Panc1 (cell line): ENCODE results near the gene ATP8B3. TPM values are rescaled to one million over a fixed set of nuclear protein-coding genes. Genes with fewer than 3 reads are reported as not detected.

Source experiments
- ATAC-seq: fragments of 200-7000 bp; cut with Tn5 transposase; 2 replicates; pipeline ENCODE4 v1.9.1; 2020; ENCODE audit warnings: mild to moderate bottlenecking, moderate library complexity
- BruUV-seq: library from RNA; stranded (reverse); fragments of 400-500 nt; replicated peaks from 2 replicates; lab custom pipeline; 2021; lab: Mats Ljungman, UMichigan
- CTCF ChIA-PET: fragments of 300-600 bp; sonication (Branson Sonifier 250); formaldehyde crosslinking; loops from one replicate; lab custom pipeline; 2022; ENCODE audit warnings: antibody characterized with exemption; lab: Charles Lee
- POLR2A ChIA-PET: fragments of 300-600 bp; sonication (Branson Sonifier 250); formaldehyde crosslinking; loops from one replicate; lab custom pipeline; 2022; ENCODE audit warnings: antibody characterized with exemption; lab: Charles Lee
- DNase-seq: peaks from one replicate; pipeline ENCODE4 v3.0.0-alpha.2; 2010; ENCODE audit warnings: low read depth, low spot score
- H3K27ac ChIP-seq: 2 replicates; pipeline ENCODE4 v1.5.1; 2011; ENCODE audit warnings: mild to moderate bottlenecking, low read length, inconsistent platforms
- H3K27me3 ChIP-seq: fragments of 200-500 bp; sonication (Bioruptor generic); 2 replicates; pipeline ENCODE4 v1.6.0; 2014; ENCODE audit warnings: low read length, inconsistent platforms; ENCODE audit not compliant: control insufficient read depth, insufficient read depth
- H3K36me3 ChIP-seq: fragments of 200-500 bp; sonication (Bioruptor generic); 2 replicates; pipeline ENCODE4 v1.5.1; 2014; ENCODE audit warnings: inconsistent platforms, mild to moderate bottlenecking, low read length, moderate library complexity; ENCODE audit not compliant: control insufficient read depth, insufficient read depth
- H3K4me1 ChIP-seq: 2 replicates; pipeline ENCODE4 v1.5.1; 2011; ENCODE audit warnings: inconsistent platforms, mild to moderate bottlenecking, low read length, moderate library complexity; ENCODE audit not compliant: control insufficient read depth, insufficient read depth
- H3K4me3 ChIP-seq, 2 experiments: 2 replicates each; pipeline ENCODE4 v1.5.1; 2011 to 2012; ENCODE audit warnings: low read depth in 2 of 2, low read length in 2 of 2, mild to moderate bottlenecking in 2 of 2, inconsistent platforms in 1 of 2, moderate library complexity in 1 of 2
- H3K9me3 ChIP-seq: fragments of 200-500 bp; sonication (Bioruptor generic); 2 replicates; pipeline ENCODE4 v1.5.1; 2014; ENCODE audit warnings: low read depth, mild to moderate bottlenecking, inconsistent platforms, low read length, moderate library complexity; ENCODE audit not compliant: control insufficient read depth, insufficient read depth
- CTCF ChIP-seq: fragments of 450-650 bp; IDR thresholded peaks from 2 replicates; pipeline ENCODE4 v1.5.1; 2017; ENCODE audit warnings: mild to moderate bottlenecking
- POLR2AphosphoS5 ChIP-seq: IDR thresholded peaks from 2 replicates; pipeline ENCODE4 v1.6.1; 2012; ENCODE audit warnings: mild to moderate bottlenecking, low read depth, low read length, moderate library complexity
- REST ChIP-seq, 2 experiments: IDR thresholded peaks; 2 replicates each; pipeline ENCODE4 v1.6.1; 2011 to 2012; ENCODE audit warnings: low read depth in 2 of 2, control low read depth in 1 of 2, low read length in 1 of 2, mild to moderate bottlenecking in 1 of 2, moderate library complexity in 1 of 2; ENCODE audit not compliant: insufficient read depth in 1 of 2
- SIN3A ChIP-seq: IDR thresholded peaks from 2 replicates; pipeline ENCODE4 v1.6.1; 2012; ENCODE audit warnings: low read depth, mild to moderate bottlenecking, low read length, moderate library complexity, borderline replicate concordance; ENCODE audit not compliant: insufficient read depth
- TCF7L2 ChIP-seq: IDR thresholded peaks from 2 replicates; pipeline ENCODE4 v1.6.1; 2011; ENCODE audit warnings: mild to moderate bottlenecking, low read depth, low read length, inconsistent platforms
- in situ Hi-C: cut with HindIII; loops from 2 replicates; pipeline ENCODE4 v1.10.0; 2016; ENCODE audit warnings: low sequenced_read_pairs, low pct_unique_long_range_greater_than_20kb
- intact Hi-C: fragments of 100-400 bp; cut with micrococcal nuclease; formaldehyde crosslinking; loops from one replicate; pipeline ENCODE4 v1.10.0; 2022; ENCODE audit not compliant: unreplicated experiment
- total RNA-seq: library from RNA; stranded (reverse); gene quantifications from one replicate; pipeline ENCODE4 v1.2.1, GENCODE V29; 2021; ENCODE audit not compliant: unreplicated experiment

Gene ATP8B3
- total RNA-seq, 1 experiment from 2014 or later, result 67.7 TPM

GRCh38 chr19:1769645-1769985 lies 42.5 kb downstream of the ATP8B3 start:
- ChIA-PET POLR2A (no interaction called here), CTCF (no interaction called here)
- BruUV-seq, result no TSS peak
- intact Hi-C loops, result no loop called here
- H3K27ac ChIP-seq, result no peak overlapping the region
- H3K27me3 ChIP-seq, result no peaks in the 10 kb centered on the region
- H3K36me3 ChIP-seq, result no peaks in the 10 kb centered on the region
- ATAC-seq, result no peak
- in situ Hi-C loops, result no loop called here
- TF ChIP-seq TCF7L2, result no peak
- TF ChIP-seq CTCF, result no peak
- TF ChIP-seq POLR2AphosphoS5, result no peak
- H3K4me1 ChIP-seq, result peaks cover 30% of the 10 kb centered on the region
- H3K4me3 ChIP-seq, result no peak overlapping the region
- no peak for DNase-seq
- no peaks in the 10 kb centered on the region for H3K9me3 ChIP-seq

GRCh38 chr19:1768918-1769644 lies 43.0 kb downstream of the ATP8B3 start:
- peaks cover 26% of the 10 kb centered on the region for H3K4me1 ChIP-seq
- H3K9me3 ChIP-seq, result no peaks in the 10 kb centered on the region
- no peak overlapping the region for H3K4me3 ChIP-seq
- TF ChIP-seq SIN3A (no peak), TCF7L2 (no peak), CTCF (no peak), REST (IDR thresholded peaks at IDR 0.05; ENCODE audit: insufficient read depth in 1 of 2, low read depth in 2 of 2, low read length in 1 of 2) (no peak), POLR2AphosphoS5 (no peak)
- intact Hi-C loops (no loop called here), in situ Hi-C loops (no loop called here)
- POLR2A ChIA-PET, result no interaction called here
- H3K27me3 ChIP-seq, result no peaks in the 10 kb centered on the region
- no peaks in the 10 kb centered on the region for H3K36me3 ChIP-seq
- ATAC-seq, result no peak
- no TSS peak for BruUV-seq
- CTCF ChIA-PET, result no interaction called here
- no peak overlapping the region for H3K27ac ChIP-seq
- DNase-seq, result no peak
